IPS-15b (cell line): Measurements from ENCODE around the gene SCRG1.

Source experiments
- H3K27me3 ChIP-seq: one replicate; pipeline ENCODE4 v1.6.1; 2013; ENCODE audit warnings: low read length; ENCODE audit not compliant: control insufficient read depth, insufficient read depth
- H3K36me3 ChIP-seq: one replicate; pipeline ENCODE4 v1.6.1; 2013; ENCODE audit warnings: low read length; ENCODE audit not compliant: control insufficient read depth, insufficient read depth
- H3K4me1 ChIP-seq: one replicate; pipeline ENCODE4 v1.6.1; 2013; ENCODE audit warnings: mild to moderate bottlenecking, low read length; ENCODE audit not compliant: control insufficient read depth, insufficient read depth
- H3K4me3 ChIP-seq: one replicate; pipeline ENCODE4 v1.5.1; 2013; ENCODE audit warnings: low read depth, low read length
- H3K9ac ChIP-seq: one replicate; pipeline ENCODE4 v1.6.1; 2013; ENCODE audit warnings: low read depth, mild to moderate bottlenecking, low read length
- H3K9me3 ChIP-seq: one replicate; pipeline ENCODE4 v1.6.1; 2013; ENCODE audit warnings: mild to moderate bottlenecking, low read length; ENCODE audit not compliant: control insufficient read depth, insufficient read depth

The SCRG1 gene

DNA sequence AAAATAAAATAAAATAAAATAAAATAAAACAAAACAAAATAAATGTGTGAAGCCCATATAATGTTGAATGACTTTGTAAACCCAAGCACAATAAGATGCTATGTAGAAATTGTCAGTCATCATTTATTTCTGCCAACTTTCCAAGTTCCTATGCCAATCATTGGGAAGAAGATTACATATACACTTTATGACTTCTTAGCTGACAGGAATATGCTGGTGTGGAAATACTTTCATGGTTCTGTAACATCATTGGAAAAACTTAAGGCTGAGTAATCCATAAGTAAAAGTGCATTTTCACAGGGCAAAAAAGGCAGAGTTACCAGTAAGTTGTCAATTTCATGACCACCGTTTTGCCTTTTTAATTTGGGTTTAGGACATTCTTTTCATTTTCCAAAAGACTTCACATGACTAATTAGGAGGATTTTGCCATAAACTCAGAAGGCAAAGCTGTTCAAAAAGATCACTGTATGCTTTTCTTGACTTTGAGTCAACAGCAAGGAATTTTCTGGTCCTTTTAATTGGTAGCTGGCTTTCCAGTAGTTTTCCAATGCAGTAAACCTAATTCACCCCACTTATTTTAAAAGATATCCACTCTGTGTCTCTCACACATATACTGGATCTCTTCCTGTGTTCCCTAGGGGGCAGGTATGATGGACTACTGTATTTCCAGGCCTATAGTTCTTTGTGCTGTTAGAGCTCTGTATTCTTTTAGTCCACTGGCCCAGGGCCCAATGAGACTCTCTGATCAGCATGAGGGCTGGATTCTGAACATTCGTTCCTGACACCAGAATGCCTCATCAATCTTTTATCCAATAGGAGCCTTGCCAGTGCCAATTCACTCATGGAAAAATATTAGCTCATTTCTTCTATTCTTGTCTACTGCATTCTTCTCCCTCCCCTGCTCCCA is 26.2 kb upstream of the SCRG1 start:
- no peaks in the 10 kb centered on the region for H3K4me1 ChIP-seq
- no peaks in the 10 kb centered on the region for H3K27me3 ChIP-seq
- no peaks in the 10 kb centered on the region for H3K36me3 ChIP-seq
- no peaks in the 10 kb centered on the region for H3K9me3 ChIP-seq
- H3K9ac ChIP-seq, result no peak overlapping the region
- H3K4me3 ChIP-seq, result no peak overlapping the region

DNA sequence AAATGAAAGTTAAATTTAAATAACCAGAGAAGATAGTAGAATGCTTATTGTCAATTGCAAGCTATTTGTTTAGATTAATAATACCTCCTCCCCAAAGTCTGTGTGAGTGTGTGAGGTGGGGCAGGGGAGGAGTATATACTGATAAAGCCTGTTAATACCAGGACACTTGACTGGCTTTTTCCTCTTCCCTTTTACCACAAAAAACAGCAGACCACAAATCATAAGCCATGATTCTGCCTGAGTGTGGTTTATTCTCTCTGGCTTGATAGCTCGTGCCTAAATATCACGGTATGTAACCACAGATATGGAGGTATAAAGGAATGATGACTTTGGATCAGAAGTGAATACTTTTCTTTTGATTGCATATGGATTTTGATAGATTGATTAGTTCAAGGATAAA is 21.9 kb upstream of the SCRG1 start:
- no peaks in the 10 kb centered on the region for H3K9me3 ChIP-seq
- H3K36me3 ChIP-seq, result no peaks in the 10 kb centered on the region
- no peak overlapping the region for H3K4me3 ChIP-seq
- H3K4me1 ChIP-seq, result no peaks in the 10 kb centered on the region
- H3K27me3 ChIP-seq, result no peaks in the 10 kb centered on the region
- no peak overlapping the region for H3K9ac ChIP-seq

- Histone ChIP-seq H3K9me3 (no peaks in the 10 kb centered on the region), H3K4me1 (no peaks in the 10 kb centered on the region), H3K4me3 (no peak overlapping the region), H3K9ac (no peak overlapping the region), H3K27me3 (no peaks in the 10 kb centered on the region), H3K36me3 (no peaks in the 10 kb centered on the region)
Measured at GRCh38 chr4:173420324-173420752, 21.4 kb upstream of the SCRG1 start.

GRCh38 chr4:173418639-173419038 is 19.7 kb upstream of the SCRG1 start:
- Histone ChIP-seq H3K9me3 (no peaks in the 10 kb centered on the region), H3K9ac (no peak overlapping the region), H3K36me3 (no peaks in the 10 kb centered on the region), H3K27me3 (no peaks in the 10 kb centered on the region), H3K4me3 (no peak overlapping the region), H3K4me1 (no peaks in the 10 kb centered on the region)

DNA sequence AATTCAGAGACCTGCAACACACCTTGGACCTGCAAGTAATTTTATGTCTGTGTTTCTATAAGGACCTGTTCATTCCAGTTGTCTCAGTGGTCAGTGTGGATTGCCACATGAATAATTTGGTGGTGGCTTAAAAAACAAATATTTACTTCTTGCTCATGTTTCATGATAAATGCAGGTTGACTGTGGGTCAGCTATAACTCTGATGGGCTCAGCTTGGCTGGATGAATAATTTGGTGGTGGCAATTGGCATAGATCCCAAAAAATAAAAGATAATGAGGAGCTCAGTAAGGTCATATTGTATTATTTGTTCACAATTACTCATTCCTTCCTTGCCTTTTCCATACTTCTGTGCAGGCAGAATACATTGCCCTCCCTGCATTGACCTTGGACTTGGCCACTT is 18.9 kb upstream of the SCRG1 start:
- Histone ChIP-seq H3K27me3 (no peaks in the 10 kb centered on the region), H3K4me3 (no peak overlapping the region), H3K4me1 (no peaks in the 10 kb centered on the region), H3K9ac (no peak overlapping the region), H3K36me3 (no peaks in the 10 kb centered on the region), H3K9me3 (no peaks in the 10 kb centered on the region)

DNA sequence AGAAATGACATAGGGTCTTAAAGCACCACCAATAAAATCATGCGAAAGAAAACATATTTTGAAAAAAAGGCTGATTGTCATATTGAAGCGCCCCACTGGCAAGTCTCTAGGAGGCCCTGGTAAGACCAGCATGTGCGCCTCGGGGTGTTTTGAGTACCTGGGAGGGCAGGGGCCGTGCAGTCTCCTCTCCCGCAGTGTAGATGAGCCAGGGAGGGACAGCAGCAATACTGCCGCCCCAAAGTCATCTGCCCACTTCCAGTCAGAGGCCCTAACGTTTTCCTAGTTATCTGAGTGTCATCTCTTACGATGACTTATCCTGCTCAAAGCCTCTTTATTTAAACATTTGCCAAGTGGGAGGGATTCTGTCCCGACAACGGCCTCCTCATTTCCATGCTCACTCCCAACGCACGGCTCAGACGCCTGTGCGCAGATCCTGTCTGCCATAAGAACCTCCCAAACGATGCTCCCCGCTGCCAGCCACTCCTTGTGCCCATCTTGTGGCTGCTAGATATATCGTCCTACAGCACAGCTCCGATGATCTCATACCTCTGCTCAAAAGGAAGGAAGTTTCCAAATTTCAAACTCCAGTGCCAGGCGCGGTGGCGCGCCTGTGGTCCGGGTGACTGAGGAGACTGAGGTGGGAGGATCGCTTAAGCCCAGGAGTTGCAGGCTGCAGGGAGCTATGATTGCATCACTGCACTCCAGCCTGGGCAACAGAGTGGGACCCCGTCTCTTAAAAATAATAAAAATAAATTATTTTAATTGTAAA is 17.2 kb upstream of the SCRG1 start:
- Histone ChIP-seq H3K27me3 (no peaks in the 10 kb centered on the region), H3K9ac (no peak overlapping the region), H3K36me3 (no peaks in the 10 kb centered on the region), H3K4me1 (no peaks in the 10 kb centered on the region), H3K9me3 (no peaks in the 10 kb centered on the region), H3K4me3 (no peak overlapping the region)

DNA sequence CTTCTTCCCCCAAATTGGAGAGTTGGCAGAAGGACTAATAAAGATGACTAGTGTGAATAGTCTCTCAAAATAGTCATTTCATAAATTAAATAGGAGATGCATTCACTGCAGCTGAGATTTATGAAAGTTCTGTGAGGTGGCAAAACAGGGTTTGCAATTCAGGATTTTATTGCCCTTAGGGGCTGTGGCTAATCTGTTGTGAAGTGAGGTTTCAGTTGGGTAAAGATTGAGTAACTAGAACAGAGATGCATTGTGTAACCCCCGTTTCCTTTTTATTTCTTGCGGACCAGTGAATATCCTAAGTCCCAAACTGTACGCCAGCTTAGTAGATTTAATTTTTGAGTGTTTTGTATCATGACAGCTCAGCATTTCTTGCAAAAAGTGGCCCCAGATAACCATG is 16.2 kb upstream of the SCRG1 start:
- Histone ChIP-seq H3K4me3 (no peak overlapping the region), H3K36me3 (no peaks in the 10 kb centered on the region), H3K9me3 (no peaks in the 10 kb centered on the region), H3K4me1 (no peaks in the 10 kb centered on the region), H3K27me3 (no peaks in the 10 kb centered on the region), H3K9ac (no peak overlapping the region)

DNA sequence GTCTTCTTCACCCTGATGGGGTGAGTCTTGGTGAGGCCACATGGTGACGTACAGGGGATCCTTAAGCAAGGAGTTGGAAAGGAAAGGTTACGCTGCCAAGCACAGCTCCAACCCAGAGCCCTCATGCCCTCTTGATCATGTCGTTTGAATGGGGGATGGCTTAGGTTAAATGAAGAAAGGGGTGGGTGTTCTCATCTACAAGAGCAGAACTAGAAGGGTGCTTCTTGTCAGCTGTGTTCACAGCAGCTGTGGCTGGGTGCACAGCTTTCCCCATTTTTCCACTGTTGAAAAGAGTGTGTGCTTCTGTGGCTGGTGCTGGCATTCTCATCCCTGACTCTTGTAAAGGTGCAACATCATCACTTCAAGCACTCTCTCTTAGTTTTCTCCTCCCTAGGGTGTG is 15.5 kb upstream of the SCRG1 start:
- no peaks in the 10 kb centered on the region for H3K36me3 ChIP-seq
- no peaks in the 10 kb centered on the region for H3K9me3 ChIP-seq
- no peaks in the 10 kb centered on the region for H3K27me3 ChIP-seq
- H3K4me3 ChIP-seq, result no peak overlapping the region
- H3K4me1 ChIP-seq, result no peaks in the 10 kb centered on the region
- H3K9ac ChIP-seq, result no peak overlapping the region

GRCh38 chr4:173413036-173413435 is 14.1 kb upstream of the SCRG1 start:
- Histone ChIP-seq H3K27me3 (no peaks in the 10 kb centered on the region), H3K4me1 (no peaks in the 10 kb centered on the region)

GRCh38 chr4:173411106-173411693 is 12.3 kb upstream of the SCRG1 start:
- Histone ChIP-seq H3K27me3 (no peaks in the 10 kb centered on the region), H3K4me1 (no peaks in the 10 kb centered on the region), H3K9ac (no peak overlapping the region), H3K4me3 (no peak overlapping the region), H3K36me3 (no peaks in the 10 kb centered on the region), H3K9me3 (no peaks in the 10 kb centered on the region)

More at GRCh38 chr4:173413036-173413435, 14.1 kb upstream of the SCRG1 start:
- no peak overlapping the region for H3K4me3 ChIP-seq
- no peaks in the 10 kb centered on the region for H3K9me3 ChIP-seq
- no peak overlapping the region for H3K9ac ChIP-seq
- no peaks in the 10 kb centered on the region for H3K36me3 ChIP-seq

DNA sequence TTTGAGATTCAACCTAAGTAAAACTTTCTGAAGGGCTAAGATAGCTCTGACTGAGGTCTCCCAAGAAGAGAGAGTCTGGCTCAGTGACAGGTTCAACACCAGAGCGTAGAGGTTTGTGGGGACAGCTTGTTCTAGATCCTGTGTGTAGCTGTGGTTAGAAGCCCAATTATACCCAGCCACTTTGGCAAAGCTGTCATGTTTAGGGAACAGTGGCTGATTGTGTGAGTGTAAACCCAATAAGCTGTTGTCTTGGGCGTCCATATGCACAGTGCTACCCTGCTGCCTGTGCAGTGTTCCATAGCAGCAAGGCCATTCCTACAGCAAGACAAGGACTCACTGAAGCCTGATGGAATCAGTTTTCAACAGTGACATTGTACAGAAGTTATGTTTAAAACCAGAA is 11.2 kb upstream of the SCRG1 start:
- Histone ChIP-seq H3K9ac (no peak overlapping the region), H3K27me3 (no peaks in the 10 kb centered on the region), H3K4me3 (no peak overlapping the region), H3K9me3 (no peaks in the 10 kb centered on the region), H3K4me1 (no peaks in the 10 kb centered on the region), H3K36me3 (no peaks in the 10 kb centered on the region)
